Measurements from ENCODE around the gene ERGIC3. TPM values are rescaled to one million over a fixed set of nuclear protein-coding genes. Genes with fewer than 3 reads are reported as not detected.
"Not testable (repeated sequence)": the region's sequence is repeated elsewhere in the genome, so short reads cannot be mapped to it uniquely, and the experiment has no call there.

The ERGIC3 gene
- total RNA-seq, 2 donors from 2014 or later = 133 to 142 TPM

DNA sequence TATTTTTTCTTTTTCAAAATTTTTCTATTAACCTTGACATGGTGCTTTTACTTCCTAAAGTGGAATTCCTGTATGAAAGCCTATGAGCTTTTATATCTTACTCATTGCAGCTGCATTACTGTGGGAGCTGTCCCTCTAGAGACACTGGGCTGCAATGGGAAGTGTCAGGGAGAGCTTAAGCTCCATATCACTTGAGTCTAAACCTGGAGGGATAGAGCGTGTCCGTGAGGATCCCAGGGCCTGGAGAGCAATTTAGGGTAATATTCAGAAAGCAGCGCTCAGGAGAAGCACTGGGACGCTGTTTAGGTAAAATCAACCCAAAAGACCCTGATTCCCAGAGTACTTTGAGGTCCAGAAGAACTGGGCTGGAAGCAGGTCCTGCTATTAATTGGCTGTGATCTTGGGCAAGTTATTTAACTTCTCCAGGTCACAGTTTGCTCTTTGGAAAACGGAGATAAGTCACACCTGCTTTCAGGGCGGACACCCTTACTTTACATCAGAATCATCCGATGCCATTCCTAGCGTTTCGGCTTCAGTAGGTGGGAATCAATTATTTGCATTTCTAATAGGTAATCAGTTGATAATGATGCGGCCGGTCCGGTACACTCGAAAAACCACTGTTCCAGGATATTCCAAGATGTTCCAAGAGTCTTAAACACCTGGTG, 628 bp upstream of the ERGIC3 start:
- Mint-ChIP-seq H3K4me3 (peak overlapping the region; percentile 83), H3K36me3 (ENCODE audit: low read depth) (peaks cover 16% of the 10 kb centered on the region), H3K27me3 (no peaks in the 10 kb centered on the region), H3K27ac (peak overlapping the region; percentile 71), H3K4me1 (no peaks in the 10 kb centered on the region), H3K9me3 (no peaks in the 10 kb centered on the region)
- ATAC-seq (replicated peaks) = no peak

DNA sequence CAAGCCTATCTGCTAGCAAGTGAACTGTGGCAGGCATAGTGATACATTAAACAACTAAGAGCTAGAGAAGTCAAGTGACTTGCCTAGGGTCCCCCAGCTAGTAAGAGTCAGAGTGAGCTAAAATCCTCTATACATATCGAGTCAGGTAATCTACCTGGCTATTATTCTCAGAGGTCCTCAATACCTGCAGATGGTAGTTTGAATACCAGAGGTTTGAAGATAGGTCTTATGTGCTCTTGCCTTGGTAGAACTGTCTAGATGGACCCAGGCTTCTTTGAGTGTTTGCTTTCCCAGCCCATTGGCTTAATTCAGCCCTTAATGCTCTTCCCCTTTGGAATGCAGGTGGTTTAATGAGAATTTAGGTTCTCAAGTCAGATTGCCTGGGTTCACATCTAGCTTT, 1.1 kb downstream of the ERGIC3 start:
- H3K27ac Mint-ChIP-seq = peak overlapping the region; percentile 71

DNA sequence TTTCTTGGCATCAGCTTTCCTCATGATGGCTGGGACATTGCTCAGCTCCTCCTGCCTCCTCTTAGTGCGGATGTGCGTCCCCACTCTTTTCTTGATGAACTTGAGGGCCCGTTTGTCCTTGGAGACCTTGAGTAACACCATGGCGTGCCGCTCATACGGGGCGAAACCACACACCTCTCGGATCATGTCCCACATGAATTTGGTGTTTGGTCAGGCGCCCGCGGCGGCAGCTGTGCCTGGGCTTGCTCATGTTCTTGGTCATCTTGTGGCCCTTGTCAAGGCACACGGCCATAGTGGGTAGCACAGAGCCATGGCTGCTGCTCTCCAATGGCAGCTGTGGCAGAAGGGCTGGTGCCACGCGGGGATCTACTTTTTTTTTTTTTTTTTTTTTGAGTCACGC, 2.6 kb downstream of the ERGIC3 start:
- H3K27me3 Mint-ChIP-seq = no peaks in the 10 kb centered on the region
- H3K9me3 Mint-ChIP-seq = no peaks in the 10 kb centered on the region
- no peak for ATAC-seq (replicated peaks)
- no peak overlapping the region for H3K4me3 Mint-ChIP-seq
- no peaks in the 10 kb centered on the region for H3K4me1 Mint-ChIP-seq
- H3K36me3 Mint-ChIP-seq (ENCODE audit: low read depth) = peaks cover 28% of the 10 kb centered on the region
- H3K27ac Mint-ChIP-seq = no peak overlapping the region

More for the DNA sequence above, 1.1 kb downstream of the ERGIC3 start:
- ATAC-seq (replicated peaks) = no peak
- no peaks in the 10 kb centered on the region for H3K9me3 Mint-ChIP-seq
- H3K27me3 Mint-ChIP-seq = no peaks in the 10 kb centered on the region
- H3K4me3 Mint-ChIP-seq = peak overlapping the region; percentile 83
- peaks cover 16% of the 10 kb centered on the region for H3K36me3 Mint-ChIP-seq (ENCODE audit: low read depth)
- no peaks in the 10 kb centered on the region for H3K4me1 Mint-ChIP-seq

DNA sequence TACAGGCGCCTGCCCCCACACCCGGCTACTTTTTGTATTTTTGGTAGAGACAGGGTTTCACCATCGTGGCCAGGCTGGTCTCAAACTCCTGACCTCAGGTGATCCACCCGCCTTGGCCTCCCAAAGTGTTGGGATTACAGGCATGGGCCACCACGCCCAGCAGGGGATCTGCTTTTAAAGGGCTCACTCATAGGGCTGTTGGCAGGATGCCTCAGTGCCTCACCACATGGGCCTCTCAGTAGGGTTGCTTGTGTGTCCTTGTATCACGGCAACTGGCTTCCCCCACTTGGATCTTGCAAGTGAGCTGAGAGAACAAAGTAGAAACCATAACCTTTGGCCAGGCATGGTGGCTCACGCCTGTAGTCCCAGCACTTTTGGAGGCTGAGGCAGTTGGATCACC, 3.1 kb downstream of the ERGIC3 start:
- H3K27ac Mint-ChIP-seq; H3K9me3 Mint-ChIP-seq; H3K27me3 Mint-ChIP-seq; ATAC-seq (replicated peaks); H3K4me3 Mint-ChIP-seq; H3K4me1 Mint-ChIP-seq: not testable (repeated sequence)
- peaks cover 28% of the 10 kb centered on the region for H3K36me3 Mint-ChIP-seq (ENCODE audit: low read depth)

DNA sequence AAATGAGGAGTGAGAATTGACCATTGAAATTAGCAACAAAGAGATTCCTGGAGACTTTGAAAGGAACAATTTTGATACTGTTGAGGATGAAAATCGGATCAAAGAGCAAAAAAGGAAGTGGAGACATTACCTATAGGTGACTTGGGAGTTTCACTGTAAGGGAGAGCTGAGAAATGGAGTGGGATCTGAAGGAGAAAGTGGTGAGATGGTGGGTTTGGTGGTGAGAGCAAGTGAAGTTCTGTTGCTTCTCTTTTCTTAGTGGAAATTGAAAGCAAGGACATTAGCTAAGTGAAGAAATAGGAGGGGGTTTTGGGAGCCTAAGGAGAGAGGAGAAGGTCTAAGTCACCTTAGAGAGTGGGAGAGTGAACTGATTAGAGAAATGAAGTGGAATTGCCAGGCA, 4.2 kb downstream of the ERGIC3 start:
- ATAC-seq (replicated peaks) = no peak
- Mint-ChIP-seq H3K4me1 (no peaks in the 10 kb centered on the region), H3K27ac (no peak overlapping the region), H3K9me3 (no peaks in the 10 kb centered on the region), H3K27me3 (no peaks in the 10 kb centered on the region), H3K4me3 (no peak overlapping the region), H3K36me3 (ENCODE audit: low read depth) (peaks cover 28% of the 10 kb centered on the region)

DNA sequence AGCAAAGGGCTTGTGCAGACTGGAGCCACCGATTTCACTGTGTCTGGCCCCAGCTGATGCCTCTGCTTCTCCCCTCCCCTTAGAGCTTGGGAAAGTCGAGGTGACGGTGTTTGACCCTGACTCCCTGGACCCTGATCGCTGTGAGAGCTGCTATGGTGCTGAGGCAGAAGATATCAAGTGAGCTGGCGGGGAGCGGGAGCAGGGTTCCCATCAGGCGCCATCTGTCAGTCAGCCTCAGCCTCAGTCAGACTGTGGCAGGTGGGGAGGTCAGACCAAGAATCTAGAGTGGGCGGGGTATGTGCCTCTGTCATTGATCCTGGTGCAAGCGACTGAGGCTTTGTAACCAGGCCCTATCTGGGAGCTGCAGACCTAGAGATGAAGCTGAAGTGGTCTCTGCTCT, 5.5 kb downstream of the ERGIC3 start:
- no peak for ATAC-seq (replicated peaks)
- H3K27ac Mint-ChIP-seq = no peak overlapping the region
- no peaks in the 10 kb centered on the region for H3K27me3 Mint-ChIP-seq
- H3K36me3 Mint-ChIP-seq (ENCODE audit: low read depth) = peaks cover 28% of the 10 kb centered on the region
- no peaks in the 10 kb centered on the region for H3K9me3 Mint-ChIP-seq
- H3K4me3 Mint-ChIP-seq = no peak overlapping the region
- no peaks in the 10 kb centered on the region for H3K4me1 Mint-ChIP-seq

DNA sequence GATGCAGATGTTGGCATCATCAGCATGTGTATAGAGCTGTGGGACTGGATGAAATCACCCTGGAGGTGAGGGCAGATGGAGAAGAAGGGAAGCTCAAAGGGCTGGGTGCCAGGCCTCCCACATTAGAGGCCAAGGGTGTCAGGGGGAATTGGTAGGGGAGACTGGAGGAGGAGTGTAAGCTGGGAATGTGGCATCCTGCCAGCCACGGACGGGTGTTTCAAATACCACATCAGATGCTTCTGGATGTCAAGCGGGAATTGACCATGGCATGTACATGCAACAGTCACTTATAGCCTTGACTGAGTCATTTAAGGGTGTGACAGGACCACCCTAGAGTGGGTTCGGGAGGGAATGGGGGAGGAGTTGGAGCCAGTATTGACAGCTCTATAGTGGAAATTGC, 9.6 kb downstream of the ERGIC3 start:
- no peak for ATAC-seq (replicated peaks)
- Mint-ChIP-seq H3K27ac (no peak overlapping the region), H3K4me3 (no peak overlapping the region), H3K27me3 (no peaks in the 10 kb centered on the region), H3K36me3 (ENCODE audit: low read depth) (peaks cover 16% of the 10 kb centered on the region), H3K9me3 (no peaks in the 10 kb centered on the region), H3K4me1 (no peaks in the 10 kb centered on the region)

DNA sequence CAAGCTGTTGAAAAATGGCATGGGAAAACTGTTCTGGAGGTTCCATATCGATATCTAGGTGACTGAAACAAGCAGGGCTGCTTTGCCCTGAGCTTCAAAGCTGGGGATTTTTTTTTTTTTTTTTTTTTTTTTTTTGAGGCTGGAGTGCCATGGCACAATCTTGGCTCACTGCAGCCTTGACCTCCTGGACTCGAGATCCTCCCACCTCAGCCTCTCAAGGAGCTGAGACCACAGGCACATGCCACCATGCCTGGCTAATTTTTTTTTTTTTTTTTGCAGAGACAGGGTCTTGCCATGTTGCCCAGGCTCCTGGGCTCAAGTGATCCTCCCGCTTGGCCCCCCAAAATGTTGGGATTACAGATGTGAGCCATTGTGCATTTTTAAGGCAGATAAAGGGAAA, 11.0 kb downstream of the ERGIC3 start:
- Mint-ChIP-seq H3K4me1 (no peaks in the 10 kb centered on the region), H3K27me3 (no peaks in the 10 kb centered on the region), H3K4me3 (no peak overlapping the region), H3K27ac (no peak overlapping the region), H3K36me3 (ENCODE audit: low read depth) (peaks cover 24% of the 10 kb centered on the region), H3K9me3 (no peaks in the 10 kb centered on the region)
- ATAC-seq (replicated peaks) = no peak

DNA sequence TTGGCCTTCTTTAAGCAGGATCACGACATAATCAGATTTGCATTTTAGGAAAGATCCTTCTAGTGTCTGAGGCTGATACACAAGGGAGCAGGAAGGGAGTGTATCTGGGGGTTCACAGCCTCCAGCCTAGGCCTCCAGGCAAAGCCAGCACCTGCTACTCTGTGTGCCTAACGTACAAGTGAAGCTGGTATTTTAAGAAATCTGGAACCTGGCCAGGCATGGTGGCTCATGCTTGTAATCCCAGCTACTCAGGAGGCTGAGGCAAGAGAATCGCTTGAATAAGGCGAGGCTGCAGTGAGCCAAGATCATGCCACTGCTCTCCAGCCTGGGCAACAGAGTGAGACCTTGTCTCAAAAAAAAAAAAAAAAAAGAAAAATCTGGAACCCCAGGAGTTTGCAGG, 13.6 kb downstream of the ERGIC3 start:
- H3K27me3 Mint-ChIP-seq; H3K4me1 Mint-ChIP-seq; ATAC-seq (replicated peaks); H3K27ac Mint-ChIP-seq; H3K9me3 Mint-ChIP-seq; H3K4me3 Mint-ChIP-seq: not testable (repeated sequence)
- peaks cover 12% of the 10 kb centered on the region for H3K36me3 Mint-ChIP-seq (ENCODE audit: low read depth)

DNA sequence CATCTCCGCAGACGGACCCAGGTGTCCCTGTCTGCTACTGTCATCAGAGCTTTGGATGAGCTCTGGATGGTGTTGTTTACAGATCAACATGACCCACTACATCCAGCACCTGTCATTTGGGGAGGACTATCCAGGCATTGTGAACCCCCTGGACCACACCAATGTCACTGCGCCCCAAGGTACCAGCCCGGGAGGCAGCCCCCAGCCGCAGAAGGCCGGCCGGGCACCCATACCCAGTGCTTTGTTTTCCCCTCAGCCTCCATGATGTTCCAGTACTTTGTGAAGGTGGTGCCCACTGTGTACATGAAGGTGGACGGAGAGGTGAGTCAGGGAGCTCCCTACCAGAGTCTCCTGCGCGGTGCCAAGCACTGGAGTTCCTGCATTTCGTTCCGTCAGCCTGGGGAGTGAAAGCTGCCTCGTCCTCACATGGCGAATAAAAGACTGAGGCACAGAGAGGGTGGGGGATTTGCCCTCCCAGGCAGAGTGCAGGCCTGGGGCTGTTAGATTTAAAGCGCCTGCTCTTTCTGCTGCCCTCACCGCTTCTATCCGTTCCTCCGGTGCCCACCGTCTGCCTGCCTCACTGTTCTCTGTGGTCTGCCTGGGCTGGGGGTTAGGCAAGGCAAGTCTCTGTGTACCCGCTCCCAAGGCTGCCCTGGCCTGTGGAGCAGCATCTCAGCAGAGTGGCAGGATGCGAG, 14.2 kb downstream of the ERGIC3 start:
- H3K9me3 Mint-ChIP-seq = no peaks in the 10 kb centered on the region
- no peak overlapping the region for H3K4me3 Mint-ChIP-seq
- peaks cover 12% of the 10 kb centered on the region for H3K36me3 Mint-ChIP-seq (ENCODE audit: low read depth)
- no peaks in the 10 kb centered on the region for H3K4me1 Mint-ChIP-seq
- no peak overlapping the region for H3K27ac Mint-ChIP-seq
- ATAC-seq (replicated peaks) = no peak
- H3K27me3 Mint-ChIP-seq = no peaks in the 10 kb centered on the region

DNA sequence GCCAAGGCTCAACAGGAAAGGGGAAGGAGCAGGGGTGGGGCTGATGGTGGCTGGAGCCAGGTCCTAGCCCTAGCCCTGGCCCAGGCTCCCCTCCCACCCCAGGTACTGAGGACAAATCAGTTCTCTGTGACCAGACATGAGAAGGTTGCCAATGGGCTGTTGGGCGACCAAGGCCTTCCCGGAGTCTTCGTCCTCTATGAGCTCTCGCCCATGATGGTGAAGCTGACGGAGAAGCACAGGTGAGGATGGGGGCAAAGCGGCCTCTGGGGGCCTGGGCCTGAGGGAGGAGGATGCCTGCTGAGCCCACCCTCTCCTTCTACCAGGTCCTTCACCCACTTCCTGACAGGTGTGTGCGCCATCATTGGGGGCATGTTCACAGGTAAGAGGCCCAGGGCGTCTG, 15.0 kb downstream of the ERGIC3 start:
- no peaks in the 10 kb centered on the region for H3K9me3 Mint-ChIP-seq
- H3K36me3 Mint-ChIP-seq (ENCODE audit: low read depth) = peaks cover 12% of the 10 kb centered on the region
- H3K4me3 Mint-ChIP-seq = no peak overlapping the region
- H3K27me3 Mint-ChIP-seq = no peaks in the 10 kb centered on the region
- peaks cover 5% of the 10 kb centered on the region for H3K4me1 Mint-ChIP-seq
- no peak for ATAC-seq (replicated peaks)
- no peak overlapping the region for H3K27ac Mint-ChIP-seq

DNA sequence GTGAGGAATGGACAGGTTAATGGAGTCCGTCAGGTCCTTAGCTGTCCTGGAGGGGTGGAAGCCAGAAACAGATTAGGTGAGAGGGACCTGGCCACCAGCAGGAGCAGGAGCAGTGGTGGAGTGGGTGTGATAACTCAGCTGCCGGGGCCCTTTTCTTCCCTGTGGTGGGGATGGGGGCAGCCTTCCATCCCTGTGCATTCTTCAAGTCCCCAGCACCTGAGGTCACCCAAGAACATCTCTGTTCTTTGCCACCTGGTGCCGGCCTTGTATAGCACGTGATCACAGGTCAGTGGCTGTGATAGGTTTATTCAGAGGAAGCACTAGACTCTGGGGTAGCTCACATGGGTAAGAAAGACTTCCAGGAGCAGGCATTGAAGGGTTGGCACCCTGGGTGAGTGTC, 16.6 kb downstream of the ERGIC3 start:
- no peaks in the 10 kb centered on the region for H3K9me3 Mint-ChIP-seq
- no peaks in the 10 kb centered on the region for H3K27me3 Mint-ChIP-seq
- H3K27ac Mint-ChIP-seq = no peak overlapping the region
- H3K4me1 Mint-ChIP-seq = peaks cover 5% of the 10 kb centered on the region
- ATAC-seq (replicated peaks) = no peak
- H3K4me3 Mint-ChIP-seq = no peak overlapping the region
- peaks cover 12% of the 10 kb centered on the region for H3K36me3 Mint-ChIP-seq (ENCODE audit: low read depth)

DNA sequence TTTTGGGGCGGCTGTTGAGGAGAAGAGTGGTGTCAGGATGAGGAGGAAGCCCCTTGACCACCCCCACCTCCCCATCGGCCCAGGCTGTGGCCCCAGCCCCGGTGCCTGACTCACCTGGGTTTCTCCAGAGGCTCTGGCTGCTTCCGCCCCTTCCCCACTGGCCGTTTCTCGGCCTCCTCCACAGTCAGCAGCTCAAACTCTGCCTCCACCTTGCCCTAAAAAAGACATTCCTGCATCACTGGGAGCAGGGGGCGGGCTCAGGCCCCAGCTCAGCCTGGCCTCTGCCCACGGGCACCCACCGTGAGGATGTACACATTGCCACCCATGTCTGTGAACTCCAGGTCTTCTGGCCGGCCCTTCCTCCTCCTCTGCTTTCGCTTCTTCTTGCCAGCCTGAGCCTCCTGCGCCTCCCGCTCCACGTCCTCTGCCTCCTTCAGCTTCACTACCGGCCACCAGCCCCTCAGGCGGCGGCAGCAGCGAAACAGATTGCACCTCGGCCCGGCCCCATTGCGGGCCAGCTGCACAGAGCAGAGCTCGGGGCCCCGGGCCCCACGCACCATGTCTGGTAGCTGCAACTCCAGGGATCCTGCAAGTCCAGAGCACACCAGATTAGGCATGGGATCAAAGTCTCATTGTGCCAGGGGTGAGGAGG, 17.3 kb downstream of the ERGIC3 start:
- Mint-ChIP-seq H3K27me3 (no peaks in the 10 kb centered on the region), H3K4me3 (no peak overlapping the region), H3K4me1 (peaks cover 5% of the 10 kb centered on the region), H3K36me3 (ENCODE audit: low read depth) (peaks cover 12% of the 10 kb centered on the region), H3K9me3 (no peaks in the 10 kb centered on the region), H3K27ac (no peak overlapping the region)
- no peak for ATAC-seq (replicated peaks)

DNA sequence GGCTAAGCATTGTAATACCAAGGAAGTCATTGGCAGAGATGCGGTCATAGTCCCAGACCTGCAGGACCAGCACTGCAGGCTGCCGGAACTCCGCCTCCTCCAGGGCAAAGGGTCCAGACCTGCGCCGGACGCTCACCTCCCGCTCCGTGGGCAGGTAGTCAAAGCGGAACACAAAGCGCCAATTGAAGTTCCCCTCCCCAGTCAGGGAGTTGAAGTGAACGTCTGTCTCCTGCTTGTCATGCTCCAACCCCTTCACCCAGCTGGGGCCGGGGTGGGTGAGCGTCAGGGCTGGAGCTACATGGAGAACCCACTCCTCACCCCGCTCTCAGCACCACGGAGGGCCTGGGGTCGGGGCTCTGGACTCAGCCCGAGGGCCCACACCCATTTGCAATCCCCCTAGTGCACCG, 18.2 kb downstream of the ERGIC3 start:
- no peaks in the 10 kb centered on the region for H3K9me3 Mint-ChIP-seq
- H3K27ac Mint-ChIP-seq = no peak overlapping the region
- H3K4me3 Mint-ChIP-seq = no peak overlapping the region
- ATAC-seq (replicated peaks) = no peak
- H3K4me1 Mint-ChIP-seq = peaks cover 5% of the 10 kb centered on the region
- H3K27me3 Mint-ChIP-seq = no peaks in the 10 kb centered on the region
- H3K36me3 Mint-ChIP-seq (ENCODE audit: low read depth) = peaks cover 12% of the 10 kb centered on the region

DNA sequence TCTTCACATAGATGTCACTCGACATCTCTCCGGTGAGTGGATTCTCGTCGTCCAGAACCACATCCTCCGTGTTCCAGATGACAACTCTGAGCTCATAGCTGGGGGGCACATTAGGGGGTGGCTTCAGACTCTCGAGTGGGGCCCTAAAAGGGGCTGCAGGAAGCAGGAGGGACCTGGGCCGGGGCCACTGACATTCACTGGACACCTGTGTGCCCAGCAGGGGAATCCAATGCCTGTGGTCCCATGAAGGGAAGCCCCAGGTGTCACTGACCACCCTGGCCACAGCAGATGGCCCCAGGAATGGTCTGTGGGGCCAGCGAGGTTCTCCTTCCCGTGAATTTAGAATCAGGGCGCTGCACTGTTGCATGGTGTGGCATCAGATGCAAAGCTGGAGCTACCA, 18.7 kb downstream of the ERGIC3 start:
- Mint-ChIP-seq H3K36me3 (ENCODE audit: low read depth) (peaks cover 12% of the 10 kb centered on the region), H3K27ac (no peak overlapping the region), H3K4me1 (peaks cover 5% of the 10 kb centered on the region), H3K4me3 (no peak overlapping the region), H3K27me3 (no peaks in the 10 kb centered on the region), H3K9me3 (no peaks in the 10 kb centered on the region)
- ATAC-seq (replicated peaks) = no peak
